ENCODE measurements around the gene CCDC154.

GRCh38 chr16:1454561-1454960 lies 10.2 kb upstream of the CCDC154 start:
- no peak for TF ChIP-seq POLR2A (IDR thresholded peaks at IDR 0.05)
- no peak for TF ChIP-seq CTCF (IDR thresholded peaks at IDR 0.05)
